ENCODE measurements around the gene PHGDH.
A peak's percentile ranks its signal among the peaks of the same experiment; 100 is the strongest.

DNA sequence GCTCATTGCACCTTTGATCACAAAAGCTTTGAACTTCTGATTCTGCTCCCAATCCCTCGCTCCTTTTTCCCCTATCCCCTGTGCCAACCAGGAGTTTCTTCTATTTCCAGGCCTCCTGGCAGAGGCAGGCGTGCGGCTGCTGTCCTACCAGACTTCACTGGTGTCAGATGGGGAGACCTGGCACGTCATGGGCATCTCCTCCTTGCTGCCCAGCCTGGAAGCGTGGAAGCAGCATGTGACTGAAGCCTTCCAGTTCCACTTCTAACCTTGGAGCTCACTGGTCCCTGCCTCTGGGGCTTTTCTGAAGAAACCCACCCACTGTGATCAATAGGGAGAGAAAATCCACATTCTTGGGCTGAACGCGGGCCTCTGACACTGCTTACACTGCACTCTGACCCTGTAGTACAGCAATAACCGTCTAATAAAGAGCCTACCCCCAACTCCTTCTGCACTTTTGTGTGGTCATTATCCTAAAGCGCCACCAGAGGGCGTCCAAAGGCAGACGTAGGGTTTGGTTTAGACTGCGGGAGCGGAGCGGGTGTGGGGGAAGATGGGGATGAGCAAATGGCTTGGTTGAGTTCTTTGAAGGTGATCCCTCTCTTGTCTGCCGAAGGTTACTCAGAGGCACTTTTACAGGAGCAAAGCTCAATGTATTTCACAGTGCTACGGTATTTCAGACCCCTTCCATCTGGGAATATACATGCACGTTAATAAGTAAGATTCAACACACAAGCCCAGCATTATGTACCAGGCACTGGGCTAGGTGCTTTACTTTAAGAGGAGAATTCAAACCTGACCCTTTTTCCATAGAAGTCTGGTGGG, 32.3 kb downstream of the PHGDH start:
- TF ChIP-seq CTCF (IDR thresholded peaks at IDR 0.05; ENCODE audit: insufficient read depth, low read depth, low read length) (peak; percentile 81), EZH2 (IDR thresholded peaks at IDR 0.05; ENCODE audit: insufficient read depth, low read length) (no peak)

Data from astrocyte (in vitro differentiated cells and primary cell).